Measurements from ENCODE around the gene NFKB2.

NFKB2 gene

DNA sequence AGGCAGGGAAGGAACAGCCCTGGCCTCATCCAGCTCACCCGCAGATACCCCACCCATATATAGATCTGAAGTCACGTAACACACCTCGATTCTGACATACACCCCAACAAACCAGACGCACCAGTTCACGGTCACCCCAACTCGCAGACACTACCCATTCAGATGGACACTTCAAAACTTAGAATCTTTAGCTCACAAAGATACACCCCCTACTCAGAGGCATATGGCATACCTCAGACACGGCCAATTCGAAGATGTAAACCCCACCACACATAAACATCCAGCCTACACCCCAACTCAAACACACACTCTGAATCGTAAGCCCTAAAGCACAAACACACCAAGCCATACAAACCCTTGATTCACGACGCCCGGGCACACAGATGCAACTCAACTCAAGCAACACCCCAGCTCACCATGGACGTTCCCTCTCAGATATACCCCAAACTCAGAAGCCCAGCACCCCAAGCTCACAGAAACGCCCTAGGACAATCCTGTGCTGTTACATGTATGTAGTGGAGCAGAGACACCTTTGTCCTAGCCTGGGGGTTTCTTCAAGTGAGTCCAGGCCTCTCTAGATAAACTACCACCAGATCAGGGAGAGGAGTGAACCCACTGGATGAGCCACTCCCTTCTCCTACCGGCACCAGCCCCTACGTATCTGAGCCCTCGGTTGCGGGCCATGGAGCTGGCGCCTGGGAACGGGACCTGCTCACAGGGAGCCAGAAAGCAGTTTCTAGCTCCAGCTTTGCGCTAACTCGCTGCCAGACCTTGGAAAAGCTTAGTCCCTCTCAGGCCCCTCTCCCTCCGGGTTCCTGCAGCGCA, 14.3 kb downstream of the NFKB2 start:
- DNase-seq, result peak in 1 of 2 donors; percentile 18

- peak; percentile 70 to 79 for DNase-seq
These were observed 15.0 kb downstream of the NFKB2 start for GRCh38 chr10:102410429-102411073.

DNA sequence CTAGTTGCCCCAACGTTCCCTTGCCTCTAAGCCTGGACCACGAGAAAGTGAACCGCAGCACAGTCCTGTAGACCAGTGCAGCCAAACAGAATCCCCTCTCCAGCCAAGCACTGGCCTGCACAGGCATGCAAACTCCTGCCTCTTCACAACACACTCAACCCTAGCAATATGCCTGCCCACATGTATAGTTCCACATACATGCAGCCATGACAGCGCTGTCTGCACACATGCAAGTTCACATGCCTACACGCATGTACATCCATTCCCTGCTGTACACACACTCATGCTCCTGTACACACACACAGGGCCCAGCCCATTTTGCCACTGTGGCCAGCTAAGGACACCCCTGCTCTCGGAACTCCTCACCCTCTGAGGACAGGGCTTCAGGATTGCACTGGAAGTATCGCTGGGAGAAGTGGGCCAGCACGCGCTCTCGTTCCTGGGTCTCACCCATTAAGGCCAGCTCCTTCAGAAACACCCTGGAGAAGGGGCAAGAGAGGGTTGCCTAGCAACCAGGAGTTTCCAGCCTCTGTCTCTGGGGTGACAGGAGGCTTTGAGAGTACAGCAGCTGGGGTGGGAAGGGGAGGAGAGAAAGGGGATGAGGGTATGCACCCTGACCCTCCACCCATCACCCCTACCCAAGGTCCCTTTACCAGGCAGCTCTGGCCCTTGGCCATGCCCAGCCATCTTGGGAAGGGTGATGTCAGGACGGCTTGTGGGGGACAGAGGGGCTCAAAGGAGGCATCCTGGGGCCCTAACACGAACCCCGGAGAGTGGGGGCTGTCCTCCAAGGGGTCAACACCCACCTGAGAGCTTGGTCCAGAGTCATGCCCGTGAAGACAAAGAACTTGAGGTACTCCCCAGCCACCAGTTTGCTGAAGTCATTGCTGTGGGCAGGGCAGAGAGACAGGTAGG, 16.1 kb downstream of the NFKB2 start:
- no peak for DNase-seq

GRCh38 chr10:102412293-102412692, 16.8 kb downstream of the NFKB2 start:
- no peak for DNase-seq

DNA sequence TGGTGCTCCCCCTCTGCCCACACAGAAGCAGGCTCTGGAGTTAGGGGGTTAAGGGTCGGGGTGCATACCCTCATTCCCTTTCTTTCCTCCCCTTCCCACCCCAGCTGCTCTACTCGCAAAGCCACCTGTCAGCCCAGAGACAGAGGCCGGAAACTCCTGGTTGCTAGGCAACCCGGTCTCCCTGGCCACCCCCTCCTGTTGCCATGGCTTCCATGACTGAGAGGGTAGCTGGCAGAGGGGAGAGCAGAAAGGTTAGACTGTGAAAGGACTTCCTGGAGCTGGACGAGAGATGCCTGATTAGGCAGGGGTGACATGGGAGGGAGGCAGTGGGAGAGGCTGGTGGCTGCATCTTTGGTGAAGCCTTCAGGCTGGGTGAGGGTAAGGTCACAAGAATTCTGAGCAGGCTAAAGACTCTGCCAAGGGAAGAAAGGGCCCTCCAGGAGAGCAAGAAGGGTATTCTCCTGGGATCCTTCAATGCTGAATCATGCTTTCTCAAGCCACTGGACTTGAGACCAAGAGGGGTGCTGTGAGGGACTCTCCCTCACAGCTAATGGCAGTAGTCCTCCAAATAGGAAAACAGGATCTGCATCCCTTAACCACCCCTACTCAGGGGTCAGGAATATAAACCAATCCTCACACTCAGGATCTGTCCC, 17.7 kb downstream of the NFKB2 start:
- peak; percentile 51 for DNase-seq

GRCh38 chr10:102413806-102414561, 18.5 kb downstream of the NFKB2 start:
- no peak for DNase-seq

- DNase-seq, result no peak
These were observed 19.2 kb downstream of the NFKB2 start for GRCh38 chr10:102414749-102415148.

DNA sequence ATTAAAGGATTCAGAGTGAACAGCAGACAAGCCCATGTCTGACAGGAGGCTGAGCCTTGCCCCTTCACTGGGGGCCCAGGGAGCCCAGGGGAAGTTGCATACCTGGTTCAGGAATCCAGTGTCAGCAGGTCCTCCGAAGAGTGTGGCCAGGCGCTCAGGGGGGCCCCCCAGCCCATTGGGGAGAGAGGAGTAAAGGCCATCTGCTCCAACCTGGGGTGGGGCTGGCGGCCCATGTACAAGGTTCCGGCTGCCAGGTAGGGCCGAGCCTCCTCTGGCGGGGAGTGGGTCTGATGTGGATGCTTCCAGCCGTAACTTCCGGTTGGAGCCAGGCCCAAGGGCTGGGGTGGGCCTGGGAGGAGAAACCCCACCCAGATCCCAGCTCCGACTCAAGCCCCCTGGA, 20.8 kb downstream of the NFKB2 start:
- DNase-seq, result no peak

GRCh38 chr10:102416695-102417094, 21.2 kb downstream of the NFKB2 start:
- DNase-seq, result no peak

DNA sequence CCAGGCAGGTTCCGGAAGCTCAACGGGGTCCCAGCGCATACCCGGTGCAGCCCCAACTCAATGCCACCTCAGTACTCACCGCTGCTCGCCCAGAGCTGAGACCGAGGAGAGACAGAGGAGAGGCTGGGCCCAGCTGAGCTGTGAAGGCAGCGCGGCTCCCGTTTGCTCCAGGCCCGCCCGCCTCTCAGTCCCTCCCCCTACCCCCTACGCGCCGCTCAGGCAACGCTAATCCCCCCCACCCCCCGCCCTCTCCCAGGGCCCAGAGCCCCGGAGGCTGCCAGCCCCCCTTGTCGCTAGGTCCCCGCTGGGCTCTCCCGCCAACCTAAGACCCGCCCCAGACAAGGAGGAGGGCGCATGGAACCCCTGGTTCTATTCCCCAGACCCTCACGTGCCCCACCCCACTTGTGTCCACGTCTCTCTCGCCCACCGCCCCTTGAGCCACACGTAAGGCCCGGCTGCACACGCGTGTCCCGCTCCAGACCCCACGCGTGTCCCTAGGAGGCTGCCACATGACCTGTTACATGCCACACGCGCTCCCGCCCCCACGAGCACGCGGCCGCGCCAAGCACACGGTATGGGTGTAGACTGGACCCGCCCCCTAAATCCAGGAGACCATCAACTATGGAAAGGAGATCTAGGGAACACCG, 23.2 kb downstream of the NFKB2 start, which contains the start of gene PSD:
Gene PSD, minus strand, starts transcription at position 164 of the 647 bp plus-strand sequence. CDS start 1,747 bp downstream, outside the sequence.
- no peak for DNase-seq

- DNase-seq, result peak; percentile 74 to 77
These were observed 24.0 kb downstream of the NFKB2 start for GRCh38 chr10:102419269-102420180.

DNA sequence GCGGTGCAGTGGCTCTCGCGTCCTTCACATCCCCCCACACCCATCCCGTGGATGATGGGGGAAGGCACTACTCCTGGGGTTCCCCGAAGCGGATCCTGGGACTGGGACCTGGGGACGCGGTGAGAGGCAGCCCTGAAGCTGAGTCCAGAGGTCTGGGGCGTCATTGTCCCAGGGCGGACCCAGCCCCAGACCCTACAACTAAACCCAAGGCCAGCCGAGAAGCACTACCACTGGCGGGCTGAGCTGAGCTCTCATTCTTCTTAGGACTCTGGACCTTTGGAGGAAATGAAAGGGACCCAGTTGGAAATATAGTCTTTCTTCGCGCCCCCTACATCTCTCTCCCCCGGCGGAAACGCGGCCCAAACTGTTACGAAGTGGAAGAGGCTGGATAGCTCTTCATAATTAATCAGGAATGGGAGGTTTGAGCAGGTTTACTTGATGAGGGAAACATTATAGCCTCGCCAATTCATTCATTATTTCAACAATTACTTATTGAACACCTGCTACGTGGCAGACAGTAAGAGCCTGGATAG, 24.7 kb downstream of the NFKB2 start:
- no peak for DNase-seq

DNA sequence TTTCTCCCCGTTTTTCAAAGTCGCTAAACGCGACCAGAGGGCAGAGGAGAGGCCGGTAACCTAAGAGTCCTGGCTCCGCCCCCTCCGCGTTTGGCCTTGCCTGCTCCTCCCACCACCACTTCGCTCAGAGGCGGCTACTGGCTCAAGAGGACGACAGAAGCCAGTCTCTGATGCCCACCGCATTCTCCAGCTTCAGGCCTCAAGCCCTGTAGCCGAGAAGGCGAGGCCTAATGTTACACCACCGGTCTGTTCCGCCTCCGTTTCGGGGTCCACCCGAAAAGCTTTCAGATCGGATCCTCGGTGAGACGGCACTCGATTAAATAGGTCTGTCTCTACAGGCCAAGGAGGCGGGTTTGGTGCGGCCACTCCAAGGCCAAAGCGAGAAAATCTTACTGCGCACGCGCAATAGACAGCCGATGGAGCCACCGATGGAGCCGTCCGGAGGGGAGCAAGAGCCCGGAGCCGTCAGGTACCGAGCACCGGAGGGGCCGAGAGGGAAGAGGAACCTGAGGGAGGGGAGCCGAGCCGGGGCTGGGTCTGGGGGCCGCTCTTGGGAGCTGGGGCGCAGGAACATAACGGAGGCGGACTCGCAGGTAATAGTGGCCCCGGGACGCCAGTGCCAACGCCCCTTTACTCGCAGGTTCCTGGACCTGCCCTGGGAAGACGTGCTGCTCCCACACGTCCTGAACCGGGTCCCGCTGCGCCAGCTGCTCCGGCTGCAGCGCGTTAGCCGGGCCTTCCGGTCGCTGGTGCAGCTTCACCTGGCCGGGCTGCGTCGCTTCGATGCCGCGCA, 25.4 kb downstream of the NFKB2 start, which contains the start of gene FBXL15:
Gene FBXL15, plus strand, starts transcription at position 123 of the 793 bp plus-strand sequence. Its CDS starts 294 bp downstream, at position 417.
- peak; percentile 96 to 97 for DNase-seq

DNA sequence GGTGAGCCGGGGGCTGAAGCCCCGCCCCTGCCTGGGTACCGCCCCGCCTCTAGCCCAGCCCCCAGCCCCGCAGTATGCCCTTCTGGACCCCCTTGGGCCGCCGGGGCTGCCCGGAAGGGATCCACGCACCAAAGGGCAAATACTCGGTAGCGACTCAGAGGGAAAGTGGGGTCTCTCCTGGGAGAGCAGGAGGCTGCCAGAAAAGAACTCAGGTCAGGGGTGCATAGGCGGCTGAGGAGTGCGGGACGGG, 25.9 kb downstream of the NFKB2 start:
- no peak for DNase-seq

GRCh38 chr10:102421757-102422512, 26.4 kb downstream of the NFKB2 start:
- no peak for DNase-seq

- DNase-seq, result peak in 1 of 2 donors; percentile 69
These were observed 27.1 kb downstream of the NFKB2 start for GRCh38 chr10:102422545-102423129.

DNA sequence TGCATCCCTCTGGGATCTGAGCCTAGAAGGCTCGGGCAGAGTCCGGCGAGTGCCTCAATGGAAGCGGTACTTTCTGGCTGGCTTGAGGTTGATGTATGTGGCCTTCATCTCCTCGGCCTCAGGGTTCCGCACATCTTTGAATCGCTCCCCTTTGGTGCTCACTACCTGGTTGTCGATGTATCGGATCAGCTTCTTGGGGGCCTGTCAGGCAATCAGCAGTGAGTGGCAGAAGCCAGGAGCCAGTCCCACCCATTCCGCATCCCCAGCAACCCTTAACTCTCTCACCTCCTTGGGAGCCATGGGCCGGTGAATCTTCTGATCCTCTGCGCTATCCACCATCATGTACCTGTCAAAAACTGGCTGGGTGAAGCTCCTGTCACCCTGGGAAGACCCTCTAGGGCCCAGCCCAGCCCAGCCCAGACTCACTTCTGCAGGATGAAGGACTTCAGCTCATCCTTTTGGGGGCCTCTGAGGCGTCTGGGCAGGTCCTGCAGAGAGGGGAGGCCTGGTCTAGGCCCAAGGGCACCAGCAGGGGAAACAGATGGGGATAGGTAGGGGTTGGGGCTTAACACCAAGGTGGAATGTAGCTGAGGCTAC, 28.0 kb downstream of the NFKB2 start:
- DNase-seq, result no peak

DNA sequence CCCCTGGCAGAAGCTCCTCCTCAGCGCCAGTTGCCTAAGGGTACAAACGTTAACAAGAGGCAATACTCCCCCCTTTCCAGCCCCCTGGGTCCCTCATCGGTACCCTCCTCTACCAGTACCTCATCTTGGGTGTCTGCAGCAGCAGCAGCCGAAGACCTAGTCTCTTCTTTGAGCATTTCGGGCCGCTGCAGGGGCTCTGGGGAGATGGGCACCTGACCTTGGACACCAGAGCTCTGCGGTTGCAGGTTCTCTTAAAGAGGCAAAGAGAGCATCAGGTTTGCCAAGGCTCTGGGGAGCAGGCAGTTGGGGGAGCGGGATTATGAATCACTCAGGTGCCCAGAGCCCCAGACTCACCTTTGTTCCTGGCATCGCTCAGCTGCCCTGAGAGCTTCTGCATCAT, 28.6 kb downstream of the NFKB2 start:
- no peak for DNase-seq
